COLO668 (cell line): Measurements from ENCODE around the gene LRRC72.
"Not testable (repeated sequence)": the region's sequence is repeated elsewhere in the genome, so short reads cannot be mapped to it uniquely, and the experiment has no call there.

Experiments
- DNase-seq: peaks from one replicate; lab custom pipeline; 2025; ENCODE audit not compliant: unreplicated experiment; lab: John Stamatoyannopoulos, UW

Gene LRRC72

DNA sequence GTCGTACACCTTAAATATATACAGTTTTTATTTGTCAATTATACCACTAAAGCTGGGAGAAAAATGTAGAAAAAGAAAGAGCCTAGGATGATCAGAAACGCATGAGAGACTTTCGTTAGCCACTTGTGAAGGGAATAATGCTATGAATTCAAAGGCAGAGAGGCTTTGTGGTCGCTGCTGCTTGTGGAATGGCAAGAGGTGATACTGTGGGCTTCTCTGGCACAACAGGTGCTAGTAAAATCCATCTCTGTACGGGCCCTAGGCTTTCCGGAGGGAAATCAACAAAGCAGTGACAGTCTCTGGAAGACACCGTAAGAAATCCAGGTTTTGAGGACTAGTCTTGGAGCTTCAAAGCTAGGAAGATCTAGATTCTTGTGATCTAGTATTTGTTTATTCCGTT is 52.6 kb downstream of the LRRC72 start:
- no peak for DNase-seq

GRCh38 chr7:16581286-16581685 is 54.7 kb downstream of the LRRC72 start:
- DNase-seq: no peak

DNA sequence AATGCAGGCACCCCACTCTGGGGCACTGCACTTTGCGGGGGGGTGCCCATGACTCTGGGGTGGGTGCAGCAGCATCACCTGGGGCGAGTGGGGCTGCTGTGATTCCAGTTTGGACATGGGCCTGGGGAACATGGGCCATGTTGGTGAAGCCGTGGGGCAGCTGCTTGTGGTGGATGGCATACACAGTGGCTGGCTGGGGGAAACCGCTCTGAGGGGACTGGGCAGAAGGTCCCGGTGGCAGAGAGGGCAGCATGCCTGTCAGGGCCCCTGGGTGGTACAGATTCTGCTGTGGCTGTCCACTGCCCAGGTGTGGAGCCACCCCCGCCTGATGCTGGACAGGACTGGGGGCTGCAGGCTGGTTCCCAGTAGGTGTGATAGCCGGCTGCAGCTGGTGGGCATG is 57.2 kb downstream of the LRRC72 start:
- no peak for DNase-seq

GRCh38 chr7:16585540-16585939 is 58.9 kb downstream of the LRRC72 start:
- no peak for DNase-seq

DNA sequence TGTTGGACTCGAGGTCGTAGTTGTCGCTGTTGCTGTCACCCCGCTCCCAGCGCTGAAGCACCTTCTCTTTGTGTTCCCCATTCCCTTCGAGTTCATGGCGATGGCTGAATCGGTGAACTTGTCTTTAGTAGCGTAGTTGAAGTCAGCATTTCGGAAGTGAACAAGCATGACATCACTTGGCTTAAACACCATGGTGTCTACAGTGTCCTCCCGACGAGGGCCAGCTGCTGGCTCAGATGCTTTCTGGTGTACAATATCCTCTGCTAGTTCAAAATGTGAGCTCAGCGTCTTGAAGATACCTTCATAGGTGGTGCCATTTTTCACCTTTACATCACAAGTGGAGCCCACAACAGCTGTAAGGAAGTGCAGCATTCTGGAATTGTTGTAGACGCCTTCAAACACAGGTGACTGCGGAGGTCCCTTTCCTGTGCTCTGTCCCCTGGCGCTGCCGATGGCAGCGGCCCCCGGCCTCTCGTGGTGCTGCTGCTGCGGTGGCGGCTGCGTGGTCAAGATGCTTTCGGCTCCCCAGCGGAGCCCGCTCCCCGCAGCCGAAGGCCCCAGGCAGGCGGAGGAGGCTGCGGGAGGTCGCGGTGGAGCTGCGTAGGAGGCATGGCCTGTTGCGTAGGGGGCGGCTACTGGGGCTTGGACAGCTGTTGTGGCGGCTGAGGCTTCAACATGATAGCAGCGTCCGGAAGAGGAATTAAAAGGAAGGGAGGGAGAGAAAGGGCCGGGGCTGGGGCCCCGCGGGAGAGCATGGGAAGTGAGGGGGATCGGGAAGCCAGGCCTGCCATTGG is 59.7 kb downstream of the LRRC72 start:
- no peak for DNase-seq

DNA sequence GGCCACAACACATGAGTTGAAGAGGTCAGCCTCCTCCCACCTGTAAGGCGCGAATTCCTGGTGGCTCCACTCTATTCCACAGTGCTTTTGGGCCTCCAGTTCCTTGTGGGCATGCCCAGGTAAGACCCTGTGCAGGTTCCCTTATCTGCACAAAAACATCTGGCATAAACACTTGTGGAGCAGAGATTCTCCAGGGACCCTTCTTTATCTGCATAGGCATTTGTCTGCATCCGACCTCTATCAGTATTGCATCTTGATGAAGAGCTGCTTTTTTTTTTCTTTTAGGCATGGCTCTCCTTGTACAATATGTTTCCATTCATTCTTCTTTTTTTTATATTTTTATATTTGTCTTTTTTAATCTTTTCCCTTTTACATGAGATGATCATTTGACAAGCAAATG is 60.5 kb downstream of the LRRC72 start:
- no peak for DNase-seq

- no peak for DNase-seq
Observed at GRCh38 chr7:16587790-16588189, 61.2 kb downstream of the LRRC72 start.

- DNase-seq: no peak
Observed at GRCh38 chr7:16589881-16590280, 63.3 kb downstream of the LRRC72 start.

DNA sequence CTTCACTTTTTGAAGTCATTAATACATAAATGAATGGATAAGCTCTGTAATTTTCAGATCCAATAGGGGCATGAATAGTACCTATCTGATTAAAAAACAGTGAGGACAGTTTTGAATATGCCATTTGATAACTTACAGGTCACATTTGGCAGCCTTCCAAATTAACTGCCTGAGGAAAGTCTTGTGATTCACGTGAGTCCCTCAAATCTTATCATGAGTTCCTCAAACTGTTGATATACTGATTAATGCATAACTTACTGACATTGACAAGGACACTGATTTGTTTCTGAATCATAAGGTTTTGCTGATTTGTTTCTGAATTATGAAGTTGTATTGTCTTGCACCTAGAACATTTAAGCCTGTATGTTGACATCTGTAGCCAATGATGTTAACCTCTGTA is 63.8 kb downstream of the LRRC72 start:
- DNase-seq: no peak

- no peak for DNase-seq
Observed at GRCh38 chr7:16592395-16592794, 65.8 kb downstream of the LRRC72 start.

DNA sequence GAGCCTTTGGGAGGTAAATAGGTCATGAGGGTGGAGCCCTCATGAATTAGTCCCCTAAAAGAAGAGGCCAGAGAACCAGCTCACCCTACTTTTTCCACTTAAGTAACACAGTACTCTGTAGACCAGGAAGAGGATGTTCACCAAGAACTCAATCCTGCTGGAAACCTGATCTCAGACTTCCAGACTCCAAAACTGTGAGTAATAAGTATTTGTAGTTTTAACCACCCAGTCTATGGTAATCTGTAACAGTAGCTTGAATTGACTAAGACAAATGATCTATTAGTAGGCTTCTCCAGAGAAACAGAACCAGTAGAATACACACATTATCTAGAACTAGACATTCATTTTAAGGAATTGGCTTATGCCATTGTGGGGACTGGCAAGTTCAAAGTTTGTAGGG is 67.4 kb downstream of the LRRC72 start:
- DNase-seq: no peak

GRCh38 chr7:16594676-16595075 is 68.1 kb downstream of the LRRC72 start:
- no peak for DNase-seq

GRCh38 chr7:16595596-16595995 is 69.0 kb downstream of the LRRC72 start:
- DNase-seq: not testable (repeated sequence)

DNA sequence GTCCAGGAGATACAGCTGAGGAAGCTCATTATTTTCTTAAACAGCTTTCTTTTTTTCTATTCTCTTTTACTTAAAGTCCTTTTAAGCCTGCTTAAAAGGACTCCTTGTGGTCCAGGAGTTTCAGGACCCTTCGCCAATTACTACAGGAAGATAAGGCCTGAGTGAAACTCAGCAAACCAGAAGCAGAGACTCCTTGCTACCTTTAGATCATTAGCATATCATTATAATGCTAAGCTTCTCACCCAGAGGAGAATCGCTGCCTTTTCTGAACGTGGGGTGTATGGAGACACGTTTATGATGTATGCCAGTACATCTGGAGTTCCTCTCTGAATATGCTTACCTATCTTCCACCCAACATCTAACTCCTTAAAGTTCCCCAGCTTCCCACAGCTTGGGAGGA is 71.4 kb downstream of the LRRC72 start:
- DNase-seq: no peak

DNA sequence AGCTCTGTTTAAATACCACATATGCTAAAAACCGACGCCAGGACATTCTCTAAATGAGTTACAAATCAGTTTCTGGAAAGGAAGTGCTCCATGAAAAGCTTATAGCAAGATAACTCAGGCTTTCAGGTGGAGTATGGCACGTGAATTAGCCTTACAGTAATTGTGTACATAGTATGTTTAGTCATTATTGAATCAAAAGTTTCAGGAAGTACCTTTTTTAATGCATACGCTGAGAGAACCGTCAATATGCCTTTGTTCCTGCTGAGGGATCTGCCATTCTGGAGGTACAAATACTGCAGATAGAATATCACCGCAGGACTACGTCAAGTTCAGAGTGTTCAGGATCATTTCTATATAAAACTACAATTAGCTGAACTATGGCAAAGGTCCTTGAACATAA is 73.2 kb downstream of the LRRC72 start:
- no peak for DNase-seq

DNA sequence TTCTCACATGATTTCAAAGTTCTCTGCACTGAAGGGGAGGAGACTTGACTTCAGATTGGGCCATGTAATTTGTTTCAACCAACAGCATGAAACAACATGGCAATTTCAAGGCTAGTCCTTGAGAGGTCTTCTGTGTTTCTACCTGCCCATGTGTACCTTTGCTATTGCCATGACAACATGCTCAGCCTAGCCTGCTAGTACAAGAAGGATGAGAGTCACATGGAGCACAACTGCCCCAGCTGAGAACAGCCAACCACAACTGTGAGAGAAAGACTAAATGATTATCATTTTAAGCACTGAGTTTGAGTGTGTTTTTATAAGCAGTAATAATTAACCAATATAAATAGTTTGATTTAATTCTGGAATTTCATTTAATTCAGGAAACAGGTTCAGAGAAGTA is 77.0 kb downstream of the LRRC72 start:
- DNase-seq: no peak

DNA sequence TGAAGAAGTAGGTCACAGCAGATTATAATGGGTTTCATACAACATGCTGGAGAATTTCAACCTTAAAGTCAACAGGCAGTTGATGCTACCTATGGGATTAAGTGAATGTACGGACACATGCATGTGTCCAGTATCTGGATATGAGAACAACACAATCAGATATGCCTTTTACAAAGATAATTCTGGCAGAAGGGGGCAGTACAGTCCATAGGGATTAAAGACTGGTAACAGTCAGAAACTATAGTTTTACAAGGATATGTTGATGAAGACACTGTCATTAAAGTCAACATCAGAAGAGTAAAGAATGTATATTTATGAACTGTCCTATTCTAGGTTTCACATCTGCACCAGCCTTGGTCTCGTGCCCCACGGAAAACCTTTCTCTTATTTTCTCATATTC is 77.4 kb downstream of the LRRC72 start:
- DNase-seq: no peak

- no peak for DNase-seq
Observed at GRCh38 chr7:16606704-16607103, 80.1 kb downstream of the LRRC72 start.

DNA sequence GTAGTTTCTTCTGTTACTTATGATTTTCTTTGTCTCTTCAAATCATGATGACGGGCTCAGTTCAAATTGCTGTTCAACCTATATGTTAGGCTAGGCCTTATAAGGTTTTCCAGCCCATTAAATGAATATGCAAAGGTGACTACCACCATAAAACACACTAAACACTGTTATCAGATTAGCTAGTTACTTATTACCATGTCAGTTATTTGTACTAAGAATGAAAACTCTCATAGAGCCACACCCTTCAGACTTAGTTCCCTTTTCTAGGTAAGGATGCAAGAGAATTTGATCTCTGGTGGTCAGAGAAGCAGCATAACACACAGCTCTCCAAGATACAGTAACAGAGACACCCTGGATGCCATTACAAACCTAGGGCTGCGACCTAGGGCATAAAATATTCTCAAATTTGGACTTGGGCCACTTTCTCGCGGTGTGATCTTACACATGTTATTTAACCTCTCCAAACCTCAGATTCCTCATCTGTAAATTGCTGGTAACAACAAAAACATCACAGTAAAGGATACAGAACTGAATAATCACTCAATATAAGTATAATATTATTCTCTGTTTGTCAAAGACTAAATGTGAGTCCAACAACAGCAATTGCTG is 83.3 kb downstream of the LRRC72 start:
- no peak for DNase-seq

- DNase-seq: no peak
Observed at GRCh38 chr7:16611711-16612110, 85.1 kb downstream of the LRRC72 start.

DNA sequence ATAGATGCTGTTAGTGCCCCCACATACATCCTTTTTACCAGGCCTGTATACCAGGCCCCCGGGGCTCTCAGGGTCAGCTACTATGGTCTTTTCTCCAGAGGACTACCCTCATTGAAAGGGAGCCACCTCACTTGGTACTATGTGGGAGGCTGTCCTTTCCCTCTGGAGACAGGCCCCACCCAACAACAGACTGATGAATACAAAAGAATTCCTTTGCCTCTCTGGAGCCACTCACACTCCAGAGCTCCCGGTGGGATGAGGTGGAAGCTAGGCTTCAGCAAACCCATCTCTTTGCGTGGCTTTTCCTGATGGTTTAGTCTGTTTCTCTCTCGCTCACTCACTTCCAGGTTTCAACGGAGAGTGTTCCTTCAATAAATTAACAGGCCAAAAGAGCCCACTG is 88.6 kb downstream of the LRRC72 start:
- DNase-seq: no peak

DNA sequence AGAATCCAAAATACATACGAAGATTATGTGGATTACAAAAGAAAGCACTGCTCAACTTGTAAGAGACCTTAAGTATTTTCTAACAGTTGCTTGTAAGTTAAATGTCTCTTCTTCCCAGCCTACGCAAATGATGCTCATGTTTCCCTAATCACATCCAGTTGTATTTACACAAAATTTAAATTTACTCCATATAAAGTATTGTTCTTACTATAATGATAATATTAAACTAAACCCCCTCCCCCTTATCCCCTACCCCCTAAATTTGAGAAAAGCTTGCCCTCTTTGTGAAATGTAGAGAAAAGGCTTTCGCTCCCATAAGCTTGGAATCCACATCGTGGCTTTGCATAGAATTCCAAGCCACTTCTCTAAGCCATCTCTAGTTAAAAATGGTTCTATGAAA is 89.5 kb downstream of the LRRC72 start:
- DNase-seq: no peak

DNA sequence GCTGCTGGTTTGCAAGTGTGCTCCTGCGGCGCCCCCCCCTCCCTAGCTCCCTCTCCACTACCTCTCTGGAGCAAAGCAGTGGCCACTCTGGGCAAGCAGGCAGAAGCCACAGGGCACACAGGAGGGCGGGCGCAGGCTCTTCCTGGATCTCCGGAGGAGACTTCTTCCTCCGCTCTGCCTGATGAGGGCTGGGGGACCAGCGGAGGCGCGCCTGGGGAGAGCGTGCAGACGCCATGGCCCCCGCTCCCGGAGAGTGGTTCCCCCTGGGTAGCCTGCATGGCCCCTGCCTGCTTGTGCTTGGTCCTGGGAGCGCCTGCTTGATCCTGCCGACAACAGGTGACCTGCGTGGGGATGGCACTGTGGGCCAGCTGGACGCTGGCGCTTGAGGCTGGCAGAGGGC is 89.9 kb downstream of the LRRC72 start:
- DNase-seq: no peak
